HepG2 (cell line): Measurements from ENCODE around the gene PSME3IP1. TPM values are rescaled to one million over a fixed set of nuclear protein-coding genes. Genes with fewer than 3 reads are reported as not detected.

ENCODE experiments used
- HDAC1 ChIP-seq: sonication (generic); formaldehyde crosslinking; IDR thresholded peaks from 2 replicates; pipeline ENCODE4 v1.5.1; 2020; ENCODE audit warnings: mild to moderate bottlenecking, missing genetic modification reagents
- POGZ ChIP-seq: sonication (generic); formaldehyde crosslinking; IDR thresholded peaks from 2 replicates; pipeline ENCODE4 v1.4.0; 2020; ENCODE audit warnings: mild to moderate bottlenecking, missing genetic modification reagents
- SALL1 ChIP-seq: sonication (generic); formaldehyde crosslinking; IDR thresholded peaks from 2 replicates; pipeline ENCODE4 v1.8.0; 2022; ENCODE audit warnings: mild to moderate bottlenecking, missing genetic modification reagents
- ZFYVE20 ChIP-seq: sonication (generic); formaldehyde crosslinking; IDR thresholded peaks from 2 replicates; pipeline ENCODE4 v1.8.0; 2023; ENCODE audit warnings: low read depth, mild to moderate bottlenecking, moderate library complexity, missing genetic modification reagents, borderline replicate concordance
- ZNF337 ChIP-seq: sonication (generic); formaldehyde crosslinking; IDR thresholded peaks from 2 replicates; pipeline ENCODE4 v1.5.1; 2020; ENCODE audit warnings: missing genetic modification reagents, low read depth, mild to moderate bottlenecking, borderline replicate concordance
- ZNF549 ChIP-seq: sonication (generic); formaldehyde crosslinking; IDR thresholded peaks from 2 replicates; pipeline ENCODE4 v1.5.0; 2020; ENCODE audit warnings: missing genetic modification reagents
- ZNF598 ChIP-seq: sonication (generic); formaldehyde crosslinking; IDR thresholded peaks from 2 replicates; pipeline ENCODE4 v1.5.1; 2020; ENCODE audit warnings: mild to moderate bottlenecking, missing genetic modification reagents, borderline replicate concordance
- ZNF607 ChIP-seq: sonication (generic); formaldehyde crosslinking; IDR thresholded peaks from 2 replicates; pipeline ENCODE4 v1.5.1; 2020; ENCODE audit warnings: missing genetic modification reagents, mild to moderate bottlenecking, borderline replicate concordance
- ZNF615 ChIP-seq: sonication (generic); formaldehyde crosslinking; IDR thresholded peaks from 2 replicates; pipeline ENCODE4 v1.5.0; 2020; ENCODE audit warnings: mild to moderate bottlenecking, missing genetic modification reagents, borderline replicate concordance
- ZNF672 ChIP-seq: sonication (generic); formaldehyde crosslinking; IDR thresholded peaks from 2 replicates; pipeline ENCODE4 v1.8.1; 2022; ENCODE audit warnings: missing genetic modification reagents
- polyA plus RNA-seq, 8 experiments: library from polyadenylated mRNA; depleted of rRNA in 3 of 8; stranded (reverse) in 7 of 8; unstranded in 1 of 8; fragments of >200 nt; fragmentation: Illumina TruSeq in 4 of 8; extraction: Trizol in 4 of 8; gene quantifications; 2 replicates each; pipeline versions ENCODE4 v1.2.1 to v1.2.3, GENCODE V29; 2011 to 2016; ENCODE audit warnings: low read depth in 4 of 8, missing spikeins in 1 of 8, mixed read lengths in 1 of 8; ENCODE audit not compliant: insufficient read depth in 1 of 8
- total RNA-seq, 5 experiments: library from RNA; depleted of rRNA; stranded (reverse); fragments of >200 nt; fragmentation: Illumina TruSeq; extraction: Trizol; gene quantifications; 2 replicates each; pipeline ENCODE4 v1.2.3, GENCODE V29; 2016; ENCODE audit warnings: low read depth in 1 of 5
- TF ChIP-seq, protein P1 (sequence below): sonication (generic); formaldehyde crosslinking; IDR thresholded peaks from 2 replicates; pipeline ENCODE4 v1.4.0; 2020; ENCODE audit warnings: mild to moderate bottlenecking, missing genetic modification reagents, borderline replicate concordance
- TF ChIP-seq, protein P2 (sequence below): IDR thresholded peaks from 2 replicates; pipeline ENCODE4 v1.6.1; 2016; ENCODE audit warnings: missing compliant biosample characterization, missing genetic modification reagents, borderline replicate concordance
- TF ChIP-seq, protein P3 (sequence below): sonication (generic); formaldehyde crosslinking; IDR thresholded peaks from 2 replicates; pipeline ENCODE4 v1.4.0; 2020; ENCODE audit warnings: missing genetic modification reagents, borderline replicate concordance
- TF ChIP-seq, protein P4 (sequence below): sonication (generic); formaldehyde crosslinking; IDR thresholded peaks from 2 replicates; pipeline ENCODE4 v1.5.1; 2020; ENCODE audit warnings: missing genetic modification reagents, mild to moderate bottlenecking, borderline replicate concordance
- TF ChIP-seq, protein P5 (sequence below): sonication (generic); formaldehyde crosslinking; IDR thresholded peaks from 2 replicates; pipeline ENCODE4 v1.5.0; 2020; ENCODE audit warnings: mild to moderate bottlenecking, missing genetic modification reagents

Gene PSME3IP1
- total and polyA plus RNA-seq, 2 of the 13 experiments (the other 11 are each of a cell fraction or from before 2014, with no cell fraction given) = 90.8 to 99.8 TPM

DNA sequence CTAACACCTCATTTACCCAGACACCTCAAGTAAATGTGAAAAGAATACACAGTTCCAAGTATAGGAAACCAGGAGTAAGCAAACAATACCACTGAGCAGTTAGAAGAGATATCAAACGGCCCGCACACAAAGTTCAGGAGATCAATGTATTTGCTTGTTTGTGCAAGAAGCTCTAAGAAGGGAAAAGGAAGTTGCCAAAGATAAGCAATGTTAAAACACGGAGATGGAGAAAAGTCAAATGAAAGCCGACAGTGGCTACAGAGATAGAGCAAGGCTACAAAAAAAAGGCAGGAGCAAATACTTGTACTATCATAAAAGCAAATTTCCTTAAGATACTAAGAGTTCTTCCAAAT lies 29.5 kb downstream of the PSME3IP1 start (continued):
- TF ChIP-seq, protein P1, sequence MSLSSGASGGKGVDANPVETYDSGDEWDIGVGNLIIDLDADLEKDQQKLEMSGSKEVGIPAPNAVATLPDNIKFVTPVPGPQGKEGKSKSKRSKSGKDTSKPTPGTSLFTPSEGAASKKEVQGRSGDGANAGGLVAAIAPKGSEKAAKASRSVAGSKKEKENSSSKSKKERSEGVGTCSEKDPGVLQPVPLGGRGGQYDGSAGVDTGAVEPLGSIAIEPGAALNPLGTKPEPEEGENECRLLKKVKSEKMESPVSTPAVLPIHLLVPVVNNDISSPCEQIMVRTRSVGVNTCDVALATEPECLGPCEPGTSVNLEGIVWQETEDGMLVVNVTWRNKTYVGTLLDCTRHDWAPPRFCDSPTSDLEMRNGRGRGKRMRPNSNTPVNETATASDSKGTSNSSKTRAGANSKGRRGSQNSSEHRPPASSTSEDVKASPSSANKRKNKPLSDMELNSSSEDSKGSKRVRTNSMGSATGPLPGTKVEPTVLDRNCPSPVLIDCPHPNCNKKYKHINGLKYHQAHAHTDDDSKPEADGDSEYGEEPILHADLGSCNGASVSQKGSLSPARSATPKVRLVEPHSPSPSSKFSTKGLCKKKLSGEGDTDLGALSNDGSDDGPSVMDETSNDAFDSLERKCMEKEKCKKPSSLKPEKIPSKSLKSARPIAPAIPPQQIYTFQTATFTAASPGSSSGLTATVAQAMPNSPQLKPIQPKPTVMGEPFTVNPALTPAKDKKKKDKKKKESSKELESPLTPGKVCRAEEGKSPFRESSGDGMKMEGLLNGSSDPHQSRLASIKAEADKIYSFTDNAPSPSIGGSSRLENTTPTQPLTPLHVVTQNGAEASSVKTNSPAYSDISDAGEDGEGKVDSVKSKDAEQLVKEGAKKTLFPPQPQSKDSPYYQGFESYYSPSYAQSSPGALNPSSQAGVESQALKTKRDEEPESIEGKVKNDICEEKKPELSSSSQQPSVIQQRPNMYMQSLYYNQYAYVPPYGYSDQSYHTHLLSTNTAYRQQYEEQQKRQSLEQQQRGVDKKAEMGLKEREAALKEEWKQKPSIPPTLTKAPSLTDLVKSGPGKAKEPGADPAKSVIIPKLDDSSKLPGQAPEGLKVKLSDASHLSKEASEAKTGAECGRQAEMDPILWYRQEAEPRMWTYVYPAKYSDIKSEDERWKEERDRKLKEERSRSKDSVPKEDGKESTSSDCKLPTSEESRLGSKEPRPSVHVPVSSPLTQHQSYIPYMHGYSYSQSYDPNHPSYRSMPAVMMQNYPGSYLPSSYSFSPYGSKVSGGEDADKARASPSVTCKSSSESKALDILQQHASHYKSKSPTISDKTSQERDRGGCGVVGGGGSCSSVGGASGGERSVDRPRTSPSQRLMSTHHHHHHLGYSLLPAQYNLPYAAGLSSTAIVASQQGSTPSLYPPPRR = peak; percentile 34; the same call in 1 of the 2 replicates
- TF ChIP-seq ZNF598 (CRISPR knock-in tag) (no peak), ZNF672 (CRISPR knock-in tag) (no peak), HDAC1 (CRISPR knock-in tag) (peak; percentile 76), ZFYVE20 (no peak), POGZ (CRISPR knock-in tag) (no peak), ZNF337 (CRISPR knock-in tag) (no peak), ZNF607 (no peak), ZNF615 (CRISPR knock-in tag) (no peak), SALL1 (CRISPR knock-in tag) (peak; percentile 28; the same call in 1 of the 2 replicates), ZNF549 (CRISPR knock-in tag) (no peak)
- TF ChIP-seq, protein P2, sequence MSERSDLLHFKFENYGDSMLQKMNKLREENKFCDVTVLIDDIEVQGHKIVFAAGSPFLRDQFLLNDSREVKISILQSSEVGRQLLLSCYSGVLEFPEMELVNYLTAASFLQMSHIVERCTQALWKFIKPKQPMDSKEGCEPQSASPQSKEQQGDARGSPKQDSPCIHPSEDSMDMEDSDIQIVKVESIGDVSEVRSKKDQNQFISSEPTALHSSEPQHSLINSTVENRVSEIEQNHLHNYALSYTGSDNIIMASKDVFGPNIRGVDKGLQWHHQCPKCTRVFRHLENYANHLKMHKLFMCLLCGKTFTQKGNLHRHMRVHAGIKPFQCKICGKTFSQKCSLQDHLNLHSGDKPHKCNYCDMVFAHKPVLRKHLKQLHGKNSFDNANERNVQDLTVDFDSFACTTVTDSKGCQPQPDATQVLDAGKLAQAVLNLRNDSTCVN (CRISPR knock-in tag) = no peak
- TF ChIP-seq, protein P3, sequence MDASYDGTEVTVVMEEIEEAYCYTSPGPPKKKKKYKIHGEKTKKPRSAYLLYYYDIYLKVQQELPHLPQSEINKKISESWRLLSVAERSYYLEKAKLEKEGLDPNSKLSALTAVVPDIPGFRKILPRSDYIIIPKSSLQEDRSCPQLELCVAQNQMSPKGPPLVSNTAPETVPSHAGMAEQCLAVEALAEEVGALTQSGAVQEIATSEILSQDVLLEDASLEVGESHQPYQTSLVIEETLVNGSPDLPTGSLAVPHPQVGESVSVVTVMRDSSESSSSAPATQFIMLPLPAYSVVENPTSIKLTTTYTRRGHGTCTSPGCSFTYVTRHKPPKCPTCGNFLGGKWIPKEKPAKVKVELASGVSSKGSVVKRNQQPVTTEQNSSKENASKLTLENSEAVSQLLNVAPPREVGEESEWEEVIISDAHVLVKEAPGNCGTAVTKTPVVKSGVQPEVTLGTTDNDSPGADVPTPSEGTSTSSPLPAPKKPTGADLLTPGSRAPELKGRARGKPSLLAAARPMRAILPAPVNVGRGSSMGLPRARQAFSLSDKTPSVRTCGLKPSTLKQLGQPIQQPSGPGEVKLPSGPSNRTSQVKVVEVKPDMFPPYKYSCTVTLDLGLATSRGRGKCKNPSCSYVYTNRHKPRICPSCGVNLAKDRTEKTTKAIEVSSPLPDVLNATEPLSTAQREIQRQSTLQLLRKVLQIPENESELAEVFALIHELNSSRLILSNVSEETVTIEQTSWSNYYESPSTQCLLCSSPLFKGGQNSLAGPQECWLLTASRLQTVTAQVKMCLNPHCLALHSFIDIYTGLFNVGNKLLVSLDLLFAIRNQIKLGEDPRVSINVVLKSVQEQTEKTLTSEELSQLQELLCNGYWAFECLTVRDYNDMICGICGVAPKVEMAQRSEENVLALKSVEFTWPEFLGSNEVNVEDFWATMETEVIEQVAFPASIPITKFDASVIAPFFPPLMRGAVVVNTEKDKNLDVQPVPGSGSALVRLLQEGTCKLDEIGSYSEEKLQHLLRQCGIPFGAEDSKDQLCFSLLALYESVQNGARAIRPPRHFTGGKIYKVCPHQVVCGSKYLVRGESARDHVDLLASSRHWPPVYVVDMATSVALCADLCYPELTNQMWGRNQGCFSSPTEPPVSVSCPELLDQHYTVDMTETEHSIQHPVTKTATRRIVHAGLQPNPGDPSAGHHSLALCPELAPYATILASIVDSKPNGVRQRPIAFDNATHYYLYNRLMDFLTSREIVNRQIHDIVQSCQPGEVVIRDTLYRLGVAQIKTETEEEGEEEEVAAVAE (CRISPR knock-in tag) = no peak
- TF ChIP-seq, protein P4, sequence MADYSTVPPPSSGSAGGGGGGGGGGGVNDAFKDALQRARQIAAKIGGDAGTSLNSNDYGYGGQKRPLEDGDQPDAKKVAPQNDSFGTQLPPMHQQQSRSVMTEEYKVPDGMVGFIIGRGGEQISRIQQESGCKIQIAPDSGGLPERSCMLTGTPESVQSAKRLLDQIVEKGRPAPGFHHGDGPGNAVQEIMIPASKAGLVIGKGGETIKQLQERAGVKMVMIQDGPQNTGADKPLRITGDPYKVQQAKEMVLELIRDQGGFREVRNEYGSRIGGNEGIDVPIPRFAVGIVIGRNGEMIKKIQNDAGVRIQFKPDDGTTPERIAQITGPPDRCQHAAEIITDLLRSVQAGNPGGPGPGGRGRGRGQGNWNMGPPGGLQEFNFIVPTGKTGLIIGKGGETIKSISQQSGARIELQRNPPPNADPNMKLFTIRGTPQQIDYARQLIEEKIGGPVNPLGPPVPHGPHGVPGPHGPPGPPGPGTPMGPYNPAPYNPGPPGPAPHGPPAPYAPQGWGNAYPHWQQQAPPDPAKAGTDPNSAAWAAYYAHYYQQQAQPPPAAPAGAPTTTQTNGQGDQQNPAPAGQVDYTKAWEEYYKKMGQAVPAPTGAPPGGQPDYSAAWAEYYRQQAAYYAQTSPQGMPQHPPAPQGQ (CRISPR knock-in tag) = no peak
- TF ChIP-seq, protein P5, sequence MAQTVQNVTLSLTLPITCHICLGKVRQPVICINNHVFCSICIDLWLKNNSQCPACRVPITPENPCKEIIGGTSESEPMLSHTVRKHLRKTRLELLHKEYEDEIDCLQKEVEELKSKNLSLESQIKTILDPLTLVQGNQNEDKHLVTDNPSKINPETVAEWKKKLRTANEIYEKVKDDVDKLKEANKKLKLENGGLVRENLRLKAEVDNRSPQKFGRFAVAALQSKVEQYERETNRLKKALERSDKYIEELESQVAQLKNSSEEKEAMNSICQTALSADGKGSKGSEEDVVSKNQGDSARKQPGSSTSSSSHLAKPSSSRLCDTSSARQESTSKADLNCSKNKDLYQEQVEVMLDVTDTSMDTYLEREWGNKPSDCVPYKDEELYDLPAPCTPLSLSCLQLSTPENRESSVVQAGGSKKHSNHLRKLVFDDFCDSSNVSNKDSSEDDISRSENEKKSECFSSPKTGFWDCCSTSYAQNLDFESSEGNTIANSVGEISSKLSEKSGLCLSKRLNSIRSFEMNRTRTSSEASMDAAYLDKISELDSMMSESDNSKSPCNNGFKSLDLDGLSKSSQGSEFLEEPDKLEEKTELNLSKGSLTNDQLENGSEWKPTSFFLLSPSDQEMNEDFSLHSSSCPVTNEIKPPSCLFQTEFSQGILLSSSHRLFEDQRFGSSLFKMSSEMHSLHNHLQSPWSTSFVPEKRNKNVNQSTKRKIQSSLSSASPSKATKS = no peak
